GM19438 (cell line): ENCODE data around the gene WNT3.

Experiments
- ATAC-seq: cut with Tn5 transposase; IDR thresholded peaks from one replicate; pipeline ENCODE4 v1.9.1; 2021; ENCODE audit warnings: low read depth; ENCODE audit not compliant: unreplicated experiment

The WNT3 gene

DNA sequence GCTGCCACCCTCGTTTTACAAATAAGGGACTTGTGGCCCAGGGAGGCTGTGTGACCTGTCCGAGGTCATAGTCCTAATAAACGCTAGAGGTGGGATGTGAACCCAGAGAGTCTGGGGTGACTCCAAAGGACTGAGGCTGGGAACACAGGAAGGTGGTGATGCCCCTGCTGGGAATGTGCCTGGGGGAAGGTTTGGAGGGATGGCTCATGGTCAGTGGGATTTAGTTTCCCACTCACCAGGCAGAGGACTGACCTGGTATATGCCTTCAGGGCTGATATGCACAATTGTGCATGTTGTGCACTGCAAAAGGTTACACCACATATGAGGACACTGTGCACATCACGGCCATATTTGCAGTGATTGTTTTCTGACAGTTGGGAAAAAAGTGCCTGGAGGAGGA, 19.0 kb upstream of the WNT3 start:
- ATAC-seq = no peak

DNA sequence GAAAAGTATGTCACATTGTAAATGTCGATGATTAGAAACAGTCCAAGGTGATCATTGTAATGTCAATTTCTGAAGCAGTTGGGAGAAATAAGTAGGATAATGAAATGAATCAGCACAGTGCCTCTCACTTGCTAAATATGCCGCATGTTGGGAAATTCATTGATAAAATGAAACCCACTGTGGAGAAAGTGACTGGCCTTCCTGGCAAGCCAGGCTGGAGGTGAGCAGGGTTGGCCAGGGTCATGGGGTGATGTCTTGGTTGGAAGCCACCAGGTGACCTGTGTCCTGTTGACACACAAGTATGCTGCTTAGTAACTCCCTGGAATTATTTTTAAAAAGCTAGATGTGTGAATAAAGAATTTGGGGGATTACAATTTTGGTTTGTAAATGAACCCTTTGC, 18.0 kb upstream of the WNT3 start:
- ATAC-seq = no peak

DNA sequence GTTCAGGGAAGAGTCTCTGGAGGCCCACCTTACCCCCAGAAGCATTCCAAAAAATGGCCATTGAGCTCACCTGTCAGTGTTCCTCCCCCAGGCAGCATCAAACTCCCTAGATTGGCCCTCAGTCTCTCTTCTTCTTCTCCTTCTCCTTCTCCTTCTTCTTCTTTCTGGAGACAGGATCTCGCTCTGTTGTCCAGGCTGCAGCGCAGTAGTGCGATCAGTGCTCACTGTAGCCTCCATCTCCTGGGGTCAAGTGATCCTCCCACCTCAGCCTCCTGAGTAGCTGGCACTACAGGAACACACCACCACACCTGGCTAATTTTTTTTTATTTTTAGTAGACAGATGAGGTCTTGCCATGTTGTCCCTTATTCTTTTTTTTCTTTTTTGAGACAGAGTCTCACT, 16.4 kb upstream of the WNT3 start:
- no peak for ATAC-seq

DNA sequence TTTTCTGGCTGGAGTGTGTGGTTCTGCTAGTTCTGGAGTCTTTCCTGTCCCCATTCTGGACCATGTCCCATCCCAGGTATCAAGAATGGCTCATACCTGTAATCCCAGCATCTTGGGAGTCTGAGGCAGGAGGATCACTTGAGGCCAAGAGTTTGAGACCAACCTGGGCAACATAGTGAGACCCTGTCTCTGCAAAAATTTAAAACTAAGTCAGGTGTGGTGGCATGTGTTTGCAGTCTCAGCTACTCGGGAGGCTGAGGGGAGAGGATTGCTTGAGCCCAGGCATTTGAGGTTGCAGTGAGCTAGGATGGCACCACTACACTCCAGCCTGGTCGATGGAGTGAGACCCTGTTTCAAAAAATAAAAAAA, 15.3 kb upstream of the WNT3 start:
- no peak for ATAC-seq

DNA sequence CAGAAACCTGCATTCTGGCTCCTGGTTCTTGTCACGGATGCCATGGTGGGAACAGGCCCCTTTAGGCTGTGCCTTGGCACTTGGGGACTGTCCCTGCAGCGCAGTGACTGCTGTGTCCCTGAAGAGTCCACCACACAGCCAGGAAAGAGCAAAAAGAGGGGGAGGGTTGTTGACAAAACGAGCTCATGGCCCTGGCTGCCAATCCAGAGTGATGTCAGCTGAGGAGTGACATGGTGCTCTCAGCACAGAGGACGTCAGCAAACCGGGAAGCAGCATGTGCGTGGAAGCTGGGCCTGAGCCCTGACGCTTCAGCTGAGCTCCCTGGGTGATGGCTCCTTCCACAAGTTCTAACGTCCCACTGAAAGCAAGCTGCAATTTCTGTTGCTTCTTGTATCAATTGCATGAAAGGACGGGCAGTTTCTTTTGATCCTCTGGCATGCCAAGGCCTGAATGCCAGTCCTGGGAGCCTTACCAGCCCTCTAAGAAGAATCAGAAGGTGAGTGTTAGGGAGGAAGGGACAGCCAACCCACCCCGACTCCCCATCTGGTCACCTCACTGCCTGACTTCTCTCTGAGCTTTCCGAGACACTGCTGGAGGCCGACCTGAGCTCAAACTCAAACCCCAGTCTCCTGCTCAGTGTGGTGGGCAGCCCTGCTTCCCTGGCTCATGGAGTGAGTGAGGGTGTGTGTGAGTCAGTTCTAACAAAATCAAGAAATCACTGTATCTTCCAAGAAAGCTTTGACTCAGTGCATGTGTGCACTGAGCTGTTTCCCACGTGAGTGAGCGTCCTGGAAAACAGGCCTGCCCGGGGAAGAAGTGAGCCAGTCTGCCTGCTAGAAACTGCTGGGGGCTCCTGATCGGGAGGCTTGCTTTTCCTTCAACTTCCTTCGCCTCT, 14.7 kb upstream of the WNT3 start:
- no peak for ATAC-seq

DNA sequence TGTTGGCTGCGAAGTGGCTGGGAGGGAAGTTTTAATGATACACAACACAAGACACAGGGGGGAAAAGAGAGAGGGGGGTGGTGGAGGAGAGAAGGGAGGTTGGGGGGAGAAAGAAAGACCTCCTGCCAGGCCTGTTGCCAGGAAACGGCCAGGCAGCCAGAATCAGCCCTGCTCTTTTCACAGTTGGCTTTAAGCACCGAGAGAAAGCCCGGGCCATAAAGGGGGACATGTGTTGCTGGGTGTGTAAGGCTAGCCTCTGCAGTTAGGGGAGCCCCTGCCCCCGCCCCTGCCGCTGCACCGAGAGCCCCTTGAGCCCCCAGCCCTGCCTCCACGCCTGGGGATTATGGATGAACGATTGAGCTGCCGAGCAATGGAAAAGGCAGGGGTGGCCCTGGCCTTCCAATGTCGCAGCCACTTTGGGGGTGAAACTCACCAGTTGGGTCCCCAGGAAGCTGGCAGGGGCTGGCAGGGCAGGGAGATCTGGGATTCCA, 13.9 kb upstream of the WNT3 start:
- no peak for ATAC-seq

DNA sequence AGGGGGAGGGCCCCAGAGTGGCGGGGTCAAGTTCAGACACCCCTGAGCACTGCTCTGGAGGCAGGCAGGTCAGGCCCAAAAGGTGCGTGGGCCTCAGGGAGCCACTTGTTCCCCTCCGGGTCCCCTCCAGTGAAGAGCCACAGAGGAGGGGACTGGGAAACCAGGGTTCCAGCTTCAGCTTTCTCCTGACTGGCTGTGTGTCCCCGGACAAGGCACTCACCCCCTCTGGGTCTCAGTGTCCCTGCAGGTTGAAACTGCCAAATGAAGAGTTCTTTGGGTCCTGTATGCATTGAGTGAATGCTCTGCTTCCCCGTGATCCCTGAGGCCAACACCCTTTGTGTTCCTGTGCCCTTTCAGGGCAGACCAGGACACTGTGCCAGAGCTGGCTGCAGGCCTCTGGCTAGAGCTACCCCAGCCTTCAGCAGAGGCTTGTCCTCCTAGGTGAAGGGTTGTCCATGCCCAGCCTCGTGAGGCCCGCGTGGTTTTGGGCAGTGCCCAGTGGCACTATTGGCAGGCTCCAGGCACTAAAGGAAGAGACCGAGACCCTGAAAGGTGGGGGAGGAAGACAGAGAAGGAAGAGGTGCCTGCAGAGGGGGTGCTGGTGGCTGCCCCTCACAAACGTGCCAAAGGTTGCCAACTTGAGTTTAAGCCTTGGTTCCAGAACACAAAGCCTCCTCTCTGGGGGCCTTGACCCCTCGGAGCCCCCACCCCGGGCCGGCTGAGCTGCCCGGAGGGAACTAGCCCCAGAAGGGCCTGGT, 13.3 kb upstream of the WNT3 start:
- no peak for ATAC-seq

DNA sequence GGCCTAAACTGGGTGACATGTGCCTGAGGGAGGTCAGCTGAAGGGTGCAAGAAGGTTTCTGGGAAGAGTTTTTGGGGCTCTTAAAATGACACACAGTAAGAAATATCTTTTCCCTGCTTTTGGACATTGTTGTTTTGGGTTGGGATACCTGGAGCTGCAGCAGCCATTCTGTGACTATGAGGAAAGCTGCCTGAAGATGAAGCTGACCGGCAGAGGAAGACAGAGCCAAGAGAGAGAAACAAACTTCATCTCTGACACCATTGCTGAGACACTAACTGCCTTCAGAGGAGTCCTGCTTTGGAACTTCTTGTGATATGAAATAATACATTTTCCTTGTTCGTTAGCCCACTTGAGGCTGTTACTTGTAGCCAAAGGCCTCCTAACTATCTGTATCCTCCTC, 8.8 kb upstream of the WNT3 start:
- ATAC-seq = no peak

DNA sequence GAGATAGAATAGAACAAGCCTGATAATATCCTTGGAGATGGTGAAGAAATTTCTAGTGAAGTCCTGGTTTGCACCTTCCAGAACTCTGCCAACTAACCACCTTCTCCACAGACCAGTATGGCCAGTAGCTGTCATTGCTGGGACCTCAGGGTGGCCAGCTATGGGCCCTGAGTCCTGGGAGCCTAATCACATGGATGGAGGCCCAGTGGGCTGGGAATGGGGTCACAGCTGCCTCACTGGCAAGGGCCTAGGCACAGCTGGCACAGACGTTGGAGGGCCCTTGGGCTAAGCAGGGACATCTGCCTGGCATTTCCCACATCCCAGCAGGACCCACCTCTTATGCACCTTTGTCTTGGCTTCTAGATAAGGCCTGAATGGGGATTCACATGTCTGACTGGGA, 7.6 kb upstream of the WNT3 start:
- ATAC-seq = no peak

DNA sequence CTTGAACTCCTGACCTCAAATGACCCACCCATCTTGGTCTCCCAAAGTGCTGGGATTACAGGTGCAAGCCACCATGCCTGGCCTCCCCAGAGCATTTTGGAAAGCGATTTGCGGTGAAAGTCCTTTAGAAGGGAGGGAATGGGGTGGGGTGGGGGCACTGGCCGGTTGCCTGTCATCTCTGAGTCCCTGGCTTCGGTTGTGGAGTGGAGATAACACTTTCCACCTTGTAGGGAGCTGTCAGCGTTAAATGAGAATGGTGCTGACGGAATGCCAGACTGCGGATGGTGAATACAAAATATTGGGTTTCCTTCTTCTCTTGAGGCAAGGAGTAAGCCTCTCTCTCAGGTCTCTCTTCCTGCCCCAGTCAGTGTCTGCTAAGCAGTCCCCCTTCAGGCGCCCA, 5.2 kb upstream of the WNT3 start:
- ATAC-seq = no peak

DNA sequence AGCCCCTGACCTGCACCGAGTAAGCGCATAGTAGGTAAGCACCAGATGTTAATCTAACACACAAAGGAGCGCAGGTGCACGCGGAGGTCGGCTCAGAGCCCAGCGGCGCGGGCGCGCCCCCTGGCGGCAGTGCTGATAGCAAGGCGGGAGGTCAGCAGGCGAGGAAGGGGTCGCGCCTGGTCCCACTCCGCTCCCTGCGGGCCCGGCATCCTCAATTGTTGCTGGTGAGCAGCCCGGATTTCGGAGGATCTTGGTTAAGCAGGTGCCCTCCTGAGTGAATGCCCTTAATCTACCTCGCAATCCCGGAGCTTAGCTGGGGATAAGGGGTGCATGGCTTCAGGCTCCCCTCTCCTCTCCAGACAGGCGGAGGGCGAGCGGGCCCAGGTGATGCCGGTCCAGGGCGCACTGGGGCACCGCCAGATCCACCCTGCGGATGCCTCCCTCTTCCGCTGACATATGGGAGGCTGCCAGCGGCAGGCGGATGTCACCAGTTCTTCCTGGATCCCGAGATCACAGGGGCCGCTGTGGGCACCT, 4.0 kb upstream of the WNT3 start:
- ATAC-seq = no peak

DNA sequence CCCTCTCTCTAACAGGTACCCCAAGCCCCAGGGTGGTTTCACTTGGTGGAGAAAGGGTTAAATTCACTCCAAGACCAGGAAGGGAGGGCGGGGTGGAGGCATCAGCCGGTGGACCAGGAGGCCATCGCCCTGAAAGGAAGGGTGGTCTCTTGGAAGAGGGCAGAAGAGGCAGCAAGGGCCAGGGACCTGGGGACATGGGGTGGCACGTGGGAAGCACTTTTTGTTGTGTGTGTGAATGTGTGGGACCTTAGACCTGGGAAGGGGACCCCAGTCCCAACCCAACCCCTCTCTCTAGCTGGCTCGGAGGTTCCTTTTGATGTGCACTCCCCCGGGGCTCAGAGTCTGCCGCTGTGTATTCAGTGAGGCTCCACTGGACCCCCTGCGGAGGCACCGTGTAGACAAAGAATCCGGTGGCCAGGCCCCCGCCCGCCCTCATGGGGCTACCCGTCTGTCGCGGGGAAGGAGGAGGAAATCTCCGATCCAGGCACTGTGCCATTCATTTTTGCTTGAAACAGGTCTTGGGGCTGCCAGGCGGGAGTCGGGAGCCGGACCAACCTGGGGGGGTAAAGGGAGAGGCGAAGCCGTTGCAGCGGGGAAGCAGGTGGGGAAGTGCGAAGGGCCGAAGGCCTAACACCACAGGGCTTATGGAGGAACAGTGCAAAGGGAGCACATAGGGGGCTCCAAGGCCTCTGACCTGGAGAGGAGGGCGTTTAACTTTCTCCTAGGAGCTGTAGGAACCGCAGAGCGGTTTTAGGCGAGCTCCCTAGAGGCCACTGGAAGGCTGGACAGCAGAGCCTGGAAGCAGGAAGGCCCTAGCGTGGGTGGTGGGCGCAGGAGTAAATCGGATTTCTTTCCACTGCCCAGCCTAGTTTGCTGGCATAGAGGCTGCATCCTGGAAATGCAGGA, 3.2 kb upstream of the WNT3 start:
- no peak for ATAC-seq

DNA sequence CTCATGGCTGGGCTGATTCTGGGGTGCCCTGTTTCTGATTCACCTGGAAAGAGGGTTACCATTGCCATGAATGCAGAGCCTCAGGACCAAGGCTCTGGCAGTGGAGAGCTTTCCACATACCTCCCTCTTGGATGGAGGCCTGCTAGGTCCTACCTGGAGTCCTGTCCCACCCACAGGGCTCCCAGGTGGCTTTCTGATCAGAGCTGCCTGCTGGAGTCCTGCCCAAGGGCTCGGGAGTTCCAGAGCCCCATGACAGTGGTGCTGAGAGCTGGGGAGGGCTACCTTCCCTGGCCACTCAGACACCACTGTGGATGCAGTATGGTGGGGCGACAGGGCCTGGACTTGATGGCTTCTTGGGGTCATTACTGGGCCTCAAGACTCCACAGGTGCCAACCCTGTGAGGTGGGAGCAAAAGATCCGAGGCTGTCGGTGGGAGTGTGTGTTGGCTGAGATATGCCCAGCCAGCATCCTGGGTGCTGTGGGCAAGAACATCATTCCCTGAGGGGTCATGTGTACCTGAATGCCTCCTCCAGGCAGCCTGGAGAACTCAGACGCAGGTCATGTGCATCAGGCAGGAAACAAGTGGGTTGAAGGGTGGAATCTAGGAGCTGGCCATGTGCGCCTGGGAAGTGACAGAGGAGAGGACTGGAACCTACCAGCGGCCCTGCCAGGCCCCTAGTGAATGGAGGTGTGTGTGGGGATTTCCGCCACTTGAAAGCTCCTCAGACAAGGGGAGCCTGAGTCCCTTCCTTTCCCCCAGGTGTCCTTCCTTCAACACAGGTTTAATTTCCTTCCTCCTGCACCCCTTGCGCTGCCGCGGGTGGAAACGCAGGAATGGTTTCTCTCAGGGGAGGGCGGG, 2.3 kb upstream of the WNT3 start:
- ATAC-seq = no peak

DNA sequence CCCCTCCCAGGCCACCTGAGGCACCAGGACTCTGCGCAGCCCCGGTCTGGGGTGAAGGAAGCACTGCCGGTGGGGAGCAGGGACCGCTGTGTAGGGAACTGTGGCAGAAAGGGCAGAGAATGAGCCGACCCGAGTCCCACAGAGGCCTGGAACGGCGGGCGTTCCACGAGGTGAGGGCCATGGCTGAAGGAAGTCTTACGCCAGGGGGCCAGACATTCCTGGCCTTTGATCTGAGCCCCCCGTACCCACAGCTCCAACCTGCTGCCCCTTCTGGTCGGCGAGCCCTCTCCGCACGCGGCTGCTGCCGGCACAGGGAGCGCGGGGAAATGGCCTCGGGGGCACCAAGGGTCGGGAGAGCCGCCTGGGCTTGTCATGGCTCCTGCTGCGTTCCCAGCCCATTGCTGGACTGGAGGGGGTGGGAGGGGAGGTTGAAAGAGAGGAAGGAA, 1.4 kb upstream of the WNT3 start:
- no peak for ATAC-seq

DNA sequence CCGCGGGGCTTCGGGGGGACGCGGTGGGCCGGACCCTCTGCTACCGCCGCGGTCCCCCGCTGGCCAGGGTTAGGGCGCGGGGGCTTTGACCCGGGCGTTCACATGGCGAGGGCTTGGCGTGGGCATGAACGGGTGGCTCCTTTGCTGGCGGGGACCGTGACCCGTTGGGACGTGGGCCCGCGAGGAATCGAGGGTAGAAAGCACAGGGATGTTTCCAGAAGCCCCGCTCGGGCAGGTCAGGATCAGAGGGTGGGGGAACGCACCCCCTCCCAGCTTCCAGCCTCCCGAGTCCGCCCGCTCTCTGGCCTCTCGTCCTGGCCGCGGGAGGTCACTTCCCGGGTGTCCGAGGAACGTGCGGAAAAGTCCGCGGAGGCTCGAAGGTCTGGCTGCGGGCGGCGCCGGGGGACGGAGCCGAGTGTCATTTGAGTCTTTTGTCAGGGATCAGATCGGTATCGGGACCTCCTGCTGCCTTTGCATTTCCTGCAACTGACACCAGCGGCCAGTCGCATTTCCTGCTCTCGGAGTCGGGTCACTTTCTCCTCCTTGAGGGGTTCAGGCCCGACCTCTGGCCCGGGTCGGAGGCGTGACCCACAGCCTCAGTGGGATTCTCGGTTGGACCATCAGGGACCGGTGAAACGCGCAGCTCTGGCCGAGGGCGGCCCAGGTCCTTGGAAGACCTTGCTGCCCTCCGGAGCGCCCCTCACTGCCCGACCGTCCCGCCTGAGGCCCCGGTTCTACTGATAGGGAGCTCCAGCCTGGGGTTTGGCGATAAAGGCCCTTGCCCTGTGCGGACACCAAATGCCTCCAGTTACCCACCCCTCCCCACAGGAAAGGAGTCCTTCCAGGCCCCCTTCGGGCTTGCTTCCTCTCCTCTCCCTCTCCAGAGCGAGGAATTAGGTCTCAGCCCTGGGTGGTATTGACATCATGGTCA, 702 bp upstream of the WNT3 start:
- no peak for ATAC-seq

DNA sequence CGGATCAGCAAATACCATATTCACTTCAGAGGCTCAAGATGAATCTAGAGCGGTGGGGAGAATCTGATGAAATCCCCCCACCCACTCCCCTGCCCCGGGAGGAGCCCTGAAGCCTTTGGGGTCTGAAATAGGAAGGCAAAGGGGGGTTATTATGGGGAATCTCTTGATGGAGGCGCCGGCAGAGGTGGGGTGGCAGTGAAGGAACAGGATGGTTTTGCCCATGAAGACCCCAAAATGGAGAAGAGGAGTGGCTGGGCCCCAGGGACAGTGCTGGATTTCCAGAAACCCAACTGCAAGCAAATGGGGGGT, 637 bp downstream of the WNT3 start:
- ATAC-seq = no peak

DNA sequence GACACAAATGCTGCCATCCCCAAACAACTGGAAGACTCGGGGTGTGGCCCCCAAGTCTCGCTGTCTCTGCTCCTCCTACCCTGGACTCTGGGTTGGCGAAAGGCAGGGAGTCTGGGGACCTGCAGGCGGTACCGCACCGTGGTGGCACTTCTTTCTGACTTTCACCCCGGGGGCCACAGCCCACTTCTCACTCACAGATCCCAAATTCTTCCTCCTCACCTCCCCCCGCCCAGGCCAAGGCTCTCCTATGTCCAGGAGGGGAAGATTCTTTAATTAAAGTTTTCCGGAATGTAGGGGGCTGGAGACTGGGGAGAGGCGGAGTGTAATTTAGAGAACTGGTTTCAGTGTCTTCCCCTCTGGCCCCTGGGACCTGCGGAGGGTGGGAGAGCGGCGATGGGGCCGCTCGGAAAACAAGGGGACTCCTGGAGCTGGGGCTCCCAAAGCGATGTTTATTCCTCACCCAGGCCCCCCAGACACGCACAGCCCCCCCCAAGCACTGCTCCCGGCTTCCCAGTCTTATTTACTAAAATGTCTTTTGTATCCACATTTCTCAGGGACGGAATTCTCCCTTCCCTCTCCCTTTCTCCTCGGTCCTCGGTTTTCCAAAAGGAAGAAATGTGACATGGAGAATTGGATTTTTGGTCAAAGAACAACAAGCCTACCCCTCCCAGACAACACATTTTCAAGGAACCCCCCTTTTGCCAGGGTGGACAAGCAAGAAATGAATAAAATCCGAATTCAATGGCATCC, 1.2 kb downstream of the WNT3 start:
- no peak for ATAC-seq
